Thyroid gland (tissue), 4 donors: ENCODE data around the gene SCN2A.

Experiments
- POLR2A ChIP-seq, 2 donors: fragments of 450-650 bp; IDR thresholded peaks; one replicate each; pipeline ENCODE4 v1.6.1; 2017; ENCODE audit warnings: antibody characterized with exemption in 2 of 2, mild to moderate bottlenecking in 2 of 2, moderate library complexity in 1 of 2
- TF ChIP-seq, protein P1 (sequence below), 6 experiments: fragments of 200-600 bp in 3 of 6; fragments of 450-650 bp in 3 of 6; sonication (generic) in 3 of 6; IDR thresholded peaks; one replicate each; pipeline ENCODE4 v1.5.1; 2016 to 2019; ENCODE audit warnings: antibody characterized with exemption in 6 of 6, mild to moderate bottlenecking in 2 of 6, inconsistent platforms in 1 of 6, moderate library complexity in 1 of 6

DNA sequence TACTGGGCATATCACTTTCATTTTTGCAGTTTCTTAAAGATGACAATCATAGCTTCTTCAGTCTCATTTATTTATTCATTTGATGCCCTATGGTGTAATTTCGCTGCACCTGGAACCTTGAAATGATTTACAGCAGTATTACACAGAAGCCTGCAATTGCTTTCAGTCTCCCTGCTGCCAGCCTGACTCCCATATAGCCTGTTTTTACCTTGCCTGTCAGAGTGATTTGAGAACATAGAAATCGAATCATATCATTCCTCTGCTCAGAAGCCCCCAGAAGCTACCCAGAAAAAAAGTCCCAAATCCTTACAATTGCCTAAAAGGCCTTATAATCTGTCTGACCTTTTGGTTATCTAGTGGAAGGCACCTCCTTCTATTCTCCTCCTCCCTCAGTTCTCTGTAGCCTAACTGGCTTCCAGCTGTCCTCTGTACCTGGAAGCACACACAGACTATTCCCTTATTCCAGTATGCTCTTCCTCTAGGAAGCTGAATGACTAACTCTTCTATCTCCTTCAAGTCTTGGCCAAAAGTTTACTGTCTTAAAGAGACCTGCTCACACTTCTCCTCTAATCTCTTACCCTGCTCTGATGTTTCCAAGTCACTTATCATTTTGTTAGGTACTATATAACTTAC is 48.0 kb upstream of the SCN2A start:
- TF ChIP-seq, protein P1, sequence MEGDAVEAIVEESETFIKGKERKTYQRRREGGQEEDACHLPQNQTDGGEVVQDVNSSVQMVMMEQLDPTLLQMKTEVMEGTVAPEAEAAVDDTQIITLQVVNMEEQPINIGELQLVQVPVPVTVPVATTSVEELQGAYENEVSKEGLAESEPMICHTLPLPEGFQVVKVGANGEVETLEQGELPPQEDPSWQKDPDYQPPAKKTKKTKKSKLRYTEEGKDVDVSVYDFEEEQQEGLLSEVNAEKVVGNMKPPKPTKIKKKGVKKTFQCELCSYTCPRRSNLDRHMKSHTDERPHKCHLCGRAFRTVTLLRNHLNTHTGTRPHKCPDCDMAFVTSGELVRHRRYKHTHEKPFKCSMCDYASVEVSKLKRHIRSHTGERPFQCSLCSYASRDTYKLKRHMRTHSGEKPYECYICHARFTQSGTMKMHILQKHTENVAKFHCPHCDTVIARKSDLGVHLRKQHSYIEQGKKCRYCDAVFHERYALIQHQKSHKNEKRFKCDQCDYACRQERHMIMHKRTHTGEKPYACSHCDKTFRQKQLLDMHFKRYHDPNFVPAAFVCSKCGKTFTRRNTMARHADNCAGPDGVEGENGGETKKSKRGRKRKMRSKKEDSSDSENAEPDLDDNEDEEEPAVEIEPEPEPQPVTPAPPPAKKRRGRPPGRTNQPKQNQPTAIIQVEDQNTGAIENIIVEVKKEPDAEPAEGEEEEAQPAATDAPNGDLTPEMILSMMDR (IDR thresholded peaks at IDR 0.05) = no peak
- no peak for TF ChIP-seq POLR2A (IDR thresholded peaks at IDR 0.05)
